GM08714 (cell line): ENCODE data around the gene DLGAP1.
"Not testable (repeated sequence)": the region's sequence is repeated elsewhere in the genome, so short reads cannot be mapped to it uniquely, and the experiment has no call there.

ENCODE experiments used
- H3K4me3 ChIP-seq: fragments of 200-500 bp; sonication (Bioruptor generic); 2 replicates; pipeline ENCODE4 v1.5.1; 2014; ENCODE audit warnings: mild to moderate bottlenecking, low read length, inconsistent platforms
- ZNF274 ChIP-seq: IDR thresholded peaks from 2 replicates; pipeline ENCODE4 v1.6.1; 2012; ENCODE audit warnings: mild to moderate bottlenecking, low read depth, low read length

Gene DLGAP1

GRCh38 chr18:3581890-3582289 lies 873.2 kb downstream of the DLGAP1 start:
- no peak for TF ChIP-seq ZNF274
- H3K4me3 ChIP-seq = no peak overlapping the region

GRCh38 chr18:3580523-3581025 lies 874.5 kb downstream of the DLGAP1 start:
- H3K4me3 ChIP-seq = not testable (repeated sequence)

DNA sequence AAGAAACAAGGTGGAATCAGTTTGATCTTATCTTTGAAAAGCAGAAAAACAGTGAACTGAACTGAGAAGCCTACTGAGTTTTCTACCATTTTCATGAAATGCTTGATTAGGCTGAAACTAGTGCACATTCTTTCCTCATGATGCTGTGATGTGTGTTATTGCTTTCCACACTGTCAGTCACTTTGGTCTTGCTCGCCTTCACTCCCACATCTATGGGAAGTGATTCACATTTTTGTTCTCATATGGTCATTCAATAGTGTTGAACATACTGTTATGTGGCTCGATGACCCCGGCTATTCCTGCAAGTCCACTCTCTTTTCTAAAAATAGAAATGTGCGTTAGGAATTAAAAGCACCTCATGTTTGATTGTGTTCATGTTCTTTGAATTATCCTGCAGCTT lies 875.4 kb downstream of the DLGAP1 start:
- H3K4me3 ChIP-seq = no peak overlapping the region
- TF ChIP-seq ZNF274 = no peak

DNA sequence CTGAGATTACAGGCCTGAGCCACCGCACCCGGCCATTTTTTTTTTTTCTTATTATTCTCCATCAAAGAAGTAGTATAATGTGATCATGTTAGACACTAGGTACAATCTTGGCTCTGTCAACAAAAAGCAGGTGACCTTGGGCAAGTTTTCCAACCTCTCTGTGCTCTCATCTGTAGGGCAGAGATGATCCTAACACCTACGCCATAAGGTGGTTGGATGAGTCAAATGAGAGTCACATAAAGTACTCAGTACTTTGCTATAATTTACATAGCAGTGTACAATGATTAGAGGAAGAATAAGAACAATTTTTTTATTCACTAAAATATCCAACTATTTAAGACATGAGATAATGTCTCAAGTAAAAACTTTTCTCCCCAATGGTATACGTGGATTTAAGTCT lies 876.5 kb downstream of the DLGAP1 start:
- no peak for TF ChIP-seq ZNF274
- H3K4me3 ChIP-seq = no peak overlapping the region

- no peak overlapping the region for H3K4me3 ChIP-seq
- no peak for TF ChIP-seq ZNF274
Measured at GRCh38 chr18:3577281-3577855, 877.7 kb downstream of the DLGAP1 start.

DNA sequence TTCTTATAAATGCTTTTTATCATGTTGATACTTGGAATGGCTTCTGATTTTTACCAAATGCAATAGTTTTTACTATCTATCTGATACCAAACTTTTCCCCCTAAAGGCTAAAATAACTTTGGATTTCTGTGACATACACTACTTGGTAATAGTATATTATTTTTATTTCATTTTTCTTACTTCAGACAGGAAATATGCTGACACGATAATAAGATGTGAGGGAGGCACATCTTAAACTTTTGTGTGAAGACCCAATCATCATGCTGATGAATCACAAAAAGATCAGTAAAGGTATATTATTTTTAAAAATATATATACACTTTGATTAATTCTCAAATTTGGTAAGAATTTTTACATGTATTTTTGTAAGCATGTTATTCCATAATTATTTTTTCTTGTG lies 882.3 kb downstream of the DLGAP1 start:
- no peak for TF ChIP-seq ZNF274
- H3K4me3 ChIP-seq = no peak overlapping the region

DNA sequence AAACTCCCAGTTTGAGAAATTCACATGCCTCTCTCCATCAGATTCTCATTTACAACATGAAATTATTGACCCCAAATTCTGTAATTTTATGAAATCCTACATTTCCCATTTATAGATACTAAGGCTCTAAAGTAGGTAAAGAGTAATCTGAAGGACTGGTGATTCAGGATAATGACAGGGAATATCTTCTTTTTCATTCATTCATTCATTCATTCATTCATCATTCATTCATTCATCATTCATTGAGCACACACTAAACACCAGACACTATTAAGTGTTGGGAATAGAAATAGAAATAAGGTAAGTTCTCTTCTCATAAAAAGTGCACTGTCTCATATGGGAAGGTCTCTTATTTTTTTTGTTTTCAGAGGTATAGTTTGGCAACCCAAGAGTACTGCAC lies 888.3 kb downstream of the DLGAP1 start:
- TF ChIP-seq ZNF274 = no peak
- H3K4me3 ChIP-seq = no peak overlapping the region

- TF ChIP-seq ZNF274 = no peak
- no peak overlapping the region for H3K4me3 ChIP-seq
Measured at GRCh38 chr18:3560755-3561154, 894.4 kb downstream of the DLGAP1 start.

- TF ChIP-seq ZNF274 = no peak
- no peak overlapping the region for H3K4me3 ChIP-seq
Measured at GRCh38 chr18:3554811-3555427, 900.2 kb downstream of the DLGAP1 start.

DNA sequence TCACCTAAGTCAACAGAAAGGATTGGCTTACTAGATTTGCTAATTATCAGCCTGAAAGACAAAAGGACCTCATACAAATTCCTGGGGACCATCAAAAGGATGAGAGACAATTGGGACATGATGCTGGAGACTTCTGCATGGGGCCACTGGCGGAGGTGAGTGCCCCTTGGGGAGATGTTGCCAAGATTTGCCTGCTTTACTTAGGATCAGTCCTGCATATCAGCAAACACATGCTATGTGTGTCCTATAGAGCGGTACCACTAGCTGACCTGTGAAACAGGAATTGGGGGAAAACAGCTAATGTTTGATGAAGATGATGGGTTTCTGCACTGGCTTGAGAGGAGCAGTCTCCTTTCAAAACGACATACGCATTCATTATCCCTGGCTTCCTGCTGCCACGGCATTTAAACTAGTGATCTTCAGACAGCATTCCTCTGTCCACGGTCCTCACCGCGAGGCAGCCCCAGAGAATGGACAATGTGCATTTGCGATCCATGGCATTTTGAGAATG lies 901.0 kb downstream of the DLGAP1 start:
- TF ChIP-seq ZNF274 = no peak

DNA sequence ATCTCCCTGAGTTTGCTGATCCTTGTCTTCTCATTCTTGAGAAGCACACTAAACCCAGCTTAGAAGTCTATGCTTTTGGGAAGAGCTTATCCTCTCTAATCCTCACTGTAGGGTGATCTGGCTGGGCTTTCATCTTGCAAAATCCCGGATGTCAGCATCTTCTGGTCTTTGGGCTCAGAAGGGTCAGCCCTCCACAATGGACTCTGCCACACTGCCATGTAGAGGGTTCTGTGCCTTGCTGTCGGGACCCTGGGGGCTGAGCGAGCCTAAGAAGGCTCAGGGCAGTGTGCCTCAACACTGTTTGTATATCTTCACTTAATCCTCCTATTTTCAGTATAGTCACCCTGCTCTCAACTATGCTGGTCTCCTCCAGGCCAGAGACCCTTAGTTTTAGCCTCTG lies 902.8 kb downstream of the DLGAP1 start:
- no peak for TF ChIP-seq ZNF274

More for the DNA sequence above, 901.0 kb downstream of the DLGAP1 start:
- no peak overlapping the region for H3K4me3 ChIP-seq

DNA sequence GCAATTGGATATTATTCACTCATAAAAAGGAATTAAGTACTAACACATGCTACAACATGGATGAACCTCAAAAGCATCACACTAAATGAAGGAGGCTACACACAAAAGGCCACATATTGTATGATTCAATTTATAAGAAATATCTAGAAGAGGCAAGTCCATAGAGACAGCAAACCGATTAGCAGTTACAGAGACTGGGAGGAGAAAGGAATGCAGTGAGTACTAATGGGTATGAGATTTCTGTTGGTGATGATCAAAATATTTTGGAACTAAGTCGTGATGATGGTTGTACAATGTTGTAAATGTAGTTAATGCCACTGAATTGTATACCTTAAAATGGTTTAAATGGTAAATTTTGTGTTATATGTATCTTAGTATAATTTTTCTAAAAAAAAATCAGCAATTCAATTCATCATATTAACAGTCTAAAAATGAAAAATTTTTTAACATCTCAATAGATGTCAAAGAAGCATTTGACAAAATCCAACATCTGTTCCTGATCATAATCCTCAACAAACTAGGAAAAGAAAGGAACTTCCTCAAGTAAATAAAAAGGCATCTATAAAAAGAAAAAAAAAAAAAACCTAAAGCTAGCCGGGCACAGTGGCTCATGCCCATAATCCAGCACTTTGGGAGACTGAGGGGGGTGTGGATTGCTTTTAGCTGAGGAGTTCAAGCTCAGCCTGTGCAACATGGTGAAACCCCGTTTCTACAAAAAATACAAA lies 907.1 kb downstream of the DLGAP1 start:
- no peak for TF ChIP-seq ZNF274
- no peak overlapping the region for H3K4me3 ChIP-seq

More for the DNA sequence above, 902.8 kb downstream of the DLGAP1 start:
- H3K4me3 ChIP-seq = no peak overlapping the region

GRCh38 chr18:3546106-3546505 lies 909.0 kb downstream of the DLGAP1 start:
- H3K4me3 ChIP-seq = no peak overlapping the region
- no peak for TF ChIP-seq ZNF274

DNA sequence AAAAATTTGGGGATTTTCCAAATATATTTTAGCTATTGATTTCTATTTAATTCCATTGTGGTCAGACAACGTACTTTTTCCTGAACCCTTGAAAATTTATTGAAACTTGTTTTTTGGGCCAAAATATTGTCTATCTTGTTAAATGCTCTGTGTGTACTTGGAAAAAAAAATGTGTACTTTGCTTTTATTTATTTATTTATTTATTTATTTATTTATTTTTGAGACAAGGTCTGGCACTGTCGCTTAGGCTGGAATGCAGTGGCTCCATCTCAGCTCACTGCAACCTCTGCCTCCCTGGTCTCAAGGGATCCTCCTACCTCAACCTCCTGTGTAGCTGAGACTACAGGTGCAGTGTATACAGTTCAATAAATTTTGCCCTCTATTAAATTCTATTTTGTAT lies 910.6 kb downstream of the DLGAP1 start:
- no peak for TF ChIP-seq ZNF274
- H3K4me3 ChIP-seq = no peak overlapping the region
